Activated CD8-positive, alpha-beta memory T cell treated with anti-CD3 and anti-CD28 coated beads for 36 hours (primary cell): ENCODE measurements around the gene YEATS2. TPM values are rescaled to one million over a fixed set of nuclear protein-coding genes. Genes with fewer than 3 reads are reported as not detected.

Source experiments
- CTCF ChIA-PET: fragments of 350-600 bp; sonication (Branson Sonifier 250); formaldehyde crosslinking; loops from one replicate; lab custom pipeline; 2021; ENCODE audit warnings: antibody characterized with exemption; lab: Charles Lee
- POLR2A ChIA-PET: fragments of 350-600 bp; sonication (Branson Sonifier 250); formaldehyde crosslinking; loops from one replicate; lab custom pipeline; 2021; ENCODE audit warnings: antibody characterized with exemption; lab: Charles Lee
- total RNA-seq, 2 experiments: library from RNA; stranded (reverse); gene quantifications; one replicate each; pipeline ENCODE4 v1.2.3, GENCODE V29; 2021

Gene YEATS2
- total RNA-seq, 2 experiments from 2014 or later = 44.1 to 46.6 TPM

- CTCF ChIA-PET = interaction anchor here (0.7 kb wide), 1 partner anchor 130 kb away, joined by 5 read pairs; no protein-coding TSS in a partner anchor
- POLR2A ChIA-PET = no interaction called here
Observed at GRCh38 chr3:183800243-183800863, 102.8 kb downstream of the YEATS2 start.

- CTCF ChIA-PET = no interaction called here
- POLR2A ChIA-PET = no interaction called here
Observed at GRCh38 chr3:183801601-183802000, 104.0 kb downstream of the YEATS2 start.

- POLR2A ChIA-PET = no interaction called here
- CTCF ChIA-PET = interaction anchor here (0.6 kb wide), 1 partner anchor 687 kb away, joined by 3 read pairs; no protein-coding TSS in a partner anchor
Observed at GRCh38 chr3:183802989-183803388, 105.4 kb downstream of the YEATS2 start.

GRCh38 chr3:183807209-183807728 is 109.7 kb downstream of the YEATS2 start:
- CTCF ChIA-PET = no interaction called here
- POLR2A ChIA-PET = no interaction called here

- POLR2A ChIA-PET = no interaction called here
- CTCF ChIA-PET = interaction anchor here (0.6 kb wide), 1 partner anchor 99 kb away, joined by 3 read pairs; no protein-coding TSS in a partner anchor
Observed at GRCh38 chr3:183807881-183808280, 110.3 kb downstream of the YEATS2 start.

- POLR2A ChIA-PET = no interaction called here
- CTCF ChIA-PET = interaction anchor here (0.6 kb wide), 1 partner anchor 100 kb away, joined by 3 read pairs; no protein-coding TSS in a partner anchor
Observed at GRCh38 chr3:183808355-183808754, 110.8 kb downstream of the YEATS2 start.

GRCh38 chr3:183809270-183809669 is 111.7 kb downstream of the YEATS2 start:
- ChIA-PET POLR2A (no interaction called here), CTCF (no interaction called here)

GRCh38 chr3:183810643-183811594 is 113.3 kb downstream of the YEATS2 start:
- ChIA-PET CTCF (no interaction called here), POLR2A (no interaction called here)

GRCh38 chr3:183811638-183812037 is 114.0 kb downstream of the YEATS2 start:
- ChIA-PET POLR2A (no interaction called here), CTCF (no interaction called here)

- ChIA-PET CTCF (no interaction called here), POLR2A (interaction anchor here (0.5 to 0.6 kb wide), 2 partner anchors 30 to 282 kb away, joined by 3 read pairs; no protein-coding TSS in a partner anchor)
Observed at GRCh38 chr3:183812761-183813445, 115.3 kb downstream of the YEATS2 start.

- CTCF ChIA-PET = no interaction called here
- POLR2A ChIA-PET = no interaction called here
Observed at GRCh38 chr3:183814240-183814639, 116.6 kb downstream of the YEATS2 start.

- ChIA-PET POLR2A (interaction anchor here (0.6 kb wide), 1 partner anchor 361 kb away, joined by 3 read pairs; no protein-coding TSS in a partner anchor), CTCF (interaction anchor here (1.9 kb wide), 1 partner anchor 11 kb away, joined by 7 read pairs; the partner anchor contains the start of gene MAP6D1)
Observed at GRCh38 chr3:183815563-183815940, 118.0 kb downstream of the YEATS2 start.

GRCh38 chr3:183815951-183816475 is 118.4 kb downstream of the YEATS2 start:
- ChIA-PET CTCF (interaction anchor here (1.9 kb wide), 1 partner anchor 10 kb away, joined by 7 read pairs; the partner anchor contains the start of gene MAP6D1), POLR2A (interaction anchor here (0.6 kb wide), 2 partner anchors 68 to 360 kb away, joined by 3 read pairs; no protein-coding TSS in a partner anchor)

GRCh38 chr3:183816681-183817510 is 119.3 kb downstream of the YEATS2 start:
- POLR2A ChIA-PET = interaction anchor here (0.5 to 0.6 kb wide), 2 partner anchors 67 to 1408 kb away, joined by 3 to 13 read pairs; no protein-coding TSS in a partner anchor
- CTCF ChIA-PET = interaction anchor here (0.5 to 1.9 kb wide), 3 partner anchors 9 to 578 kb away, joined by 3 to 7 read pairs (median 4); partner anchors contain the start of gene MAP6D1

GRCh38 chr3:183817639-183818038 is 120.0 kb downstream of the YEATS2 start:
- POLR2A ChIA-PET = interaction anchor here (0.5 kb wide), 1 partner anchor 1407 kb away, joined by 13 read pairs; no protein-coding TSS in a partner anchor
- CTCF ChIA-PET = interaction anchor here (0.5 to 0.9 kb wide), 2 partner anchors 8 to 579 kb away, joined by 3 to 4 read pairs; partner anchors contain the start of gene MAP6D1

- CTCF ChIA-PET = interaction anchor here (0.7 kb wide), 1 partner anchor 77 kb away, joined by 8 read pairs; no protein-coding TSS in a partner anchor
- POLR2A ChIA-PET = no interaction called here
Observed at GRCh38 chr3:183818041-183818620, 120.5 kb downstream of the YEATS2 start.
